ENCODE data around the gene POU3F3.

DNA sequence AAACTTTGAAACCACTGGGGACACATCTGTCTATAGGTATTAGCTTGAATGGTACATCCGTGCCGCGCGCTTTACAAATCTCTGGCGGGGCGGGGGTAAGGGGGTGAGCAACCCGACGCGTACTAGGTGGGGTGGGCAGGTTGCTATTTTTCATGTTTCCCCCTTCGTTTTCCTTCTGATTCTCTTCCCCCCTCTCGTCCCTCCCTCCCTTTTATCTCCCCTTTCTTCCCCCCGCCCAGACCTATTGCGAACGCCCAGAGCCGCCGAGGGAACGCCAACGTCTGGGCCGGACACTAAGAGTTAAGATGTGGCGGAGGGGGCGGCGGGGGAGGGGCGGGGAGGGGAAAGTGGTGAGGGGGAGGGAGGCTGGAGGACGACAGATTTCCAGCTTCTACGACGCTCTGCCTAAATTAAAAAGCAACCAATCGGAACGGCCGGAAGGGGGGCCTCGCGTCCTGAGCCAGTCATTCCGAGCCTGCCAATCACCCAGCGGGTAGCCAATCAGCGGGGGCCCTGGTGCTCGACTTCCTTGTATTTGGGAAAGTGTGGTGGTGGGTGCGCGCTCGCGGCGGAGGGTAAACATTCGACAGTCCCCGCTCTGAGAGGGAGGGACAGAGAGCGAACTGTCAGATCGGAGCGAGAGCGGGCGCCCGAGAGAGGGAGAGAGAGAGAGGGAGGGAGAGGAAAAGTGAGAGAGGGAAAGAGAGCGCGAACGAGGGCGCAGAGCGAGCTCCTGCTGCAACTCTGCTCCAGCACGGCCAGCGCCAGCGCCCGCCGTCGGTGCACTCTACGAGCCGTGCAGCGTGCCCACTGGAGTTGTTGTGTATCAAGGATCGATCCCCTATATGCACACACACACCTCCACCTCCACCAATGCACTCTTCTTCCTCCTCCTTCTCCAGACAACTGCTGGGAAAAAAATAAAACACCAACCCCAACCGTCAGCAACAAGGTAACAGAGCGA is at the start of gene POU3F3:
- TF ChIP-seq EZH2 (IDR thresholded peaks at IDR 0.05) (no peak), POLR2AphosphoS5 (IDR thresholded peaks at IDR 0.05; ENCODE audit: borderline replicate concordance, low read depth, low read length) (peak; percentile 33; the same call in 1 of the 2 replicates), FOXP2 (optimal IDR thresholded peaks at IDR 0.05; ENCODE audit: control extremely low read depth, extremely low read length, insufficient read depth) (no peak)

Data from SK-N-MC (cell line).